ENCODE data around the gene CLDND2.

- TF ChIP-seq, protein P1, sequence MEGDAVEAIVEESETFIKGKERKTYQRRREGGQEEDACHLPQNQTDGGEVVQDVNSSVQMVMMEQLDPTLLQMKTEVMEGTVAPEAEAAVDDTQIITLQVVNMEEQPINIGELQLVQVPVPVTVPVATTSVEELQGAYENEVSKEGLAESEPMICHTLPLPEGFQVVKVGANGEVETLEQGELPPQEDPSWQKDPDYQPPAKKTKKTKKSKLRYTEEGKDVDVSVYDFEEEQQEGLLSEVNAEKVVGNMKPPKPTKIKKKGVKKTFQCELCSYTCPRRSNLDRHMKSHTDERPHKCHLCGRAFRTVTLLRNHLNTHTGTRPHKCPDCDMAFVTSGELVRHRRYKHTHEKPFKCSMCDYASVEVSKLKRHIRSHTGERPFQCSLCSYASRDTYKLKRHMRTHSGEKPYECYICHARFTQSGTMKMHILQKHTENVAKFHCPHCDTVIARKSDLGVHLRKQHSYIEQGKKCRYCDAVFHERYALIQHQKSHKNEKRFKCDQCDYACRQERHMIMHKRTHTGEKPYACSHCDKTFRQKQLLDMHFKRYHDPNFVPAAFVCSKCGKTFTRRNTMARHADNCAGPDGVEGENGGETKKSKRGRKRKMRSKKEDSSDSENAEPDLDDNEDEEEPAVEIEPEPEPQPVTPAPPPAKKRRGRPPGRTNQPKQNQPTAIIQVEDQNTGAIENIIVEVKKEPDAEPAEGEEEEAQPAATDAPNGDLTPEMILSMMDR (IDR thresholded peaks at IDR 0.05 in 8 of 11, conservative IDR thresholded peaks at IDR 0.05 in 3 of 11) = no peak
- TF ChIP-seq POLR2AphosphoS5 (IDR thresholded peaks at IDR 0.05) = no peak
- TF ChIP-seq POLR2A (IDR thresholded peaks at IDR 0.05) = no peak
These were observed 51.4 kb downstream of the CLDND2 start for GRCh38 chr19:51317376-51317775.

All from spleen (tissue), 7 donors.